ENCODE measurements around the gene RTN1.

The RTN1 gene

DNA sequence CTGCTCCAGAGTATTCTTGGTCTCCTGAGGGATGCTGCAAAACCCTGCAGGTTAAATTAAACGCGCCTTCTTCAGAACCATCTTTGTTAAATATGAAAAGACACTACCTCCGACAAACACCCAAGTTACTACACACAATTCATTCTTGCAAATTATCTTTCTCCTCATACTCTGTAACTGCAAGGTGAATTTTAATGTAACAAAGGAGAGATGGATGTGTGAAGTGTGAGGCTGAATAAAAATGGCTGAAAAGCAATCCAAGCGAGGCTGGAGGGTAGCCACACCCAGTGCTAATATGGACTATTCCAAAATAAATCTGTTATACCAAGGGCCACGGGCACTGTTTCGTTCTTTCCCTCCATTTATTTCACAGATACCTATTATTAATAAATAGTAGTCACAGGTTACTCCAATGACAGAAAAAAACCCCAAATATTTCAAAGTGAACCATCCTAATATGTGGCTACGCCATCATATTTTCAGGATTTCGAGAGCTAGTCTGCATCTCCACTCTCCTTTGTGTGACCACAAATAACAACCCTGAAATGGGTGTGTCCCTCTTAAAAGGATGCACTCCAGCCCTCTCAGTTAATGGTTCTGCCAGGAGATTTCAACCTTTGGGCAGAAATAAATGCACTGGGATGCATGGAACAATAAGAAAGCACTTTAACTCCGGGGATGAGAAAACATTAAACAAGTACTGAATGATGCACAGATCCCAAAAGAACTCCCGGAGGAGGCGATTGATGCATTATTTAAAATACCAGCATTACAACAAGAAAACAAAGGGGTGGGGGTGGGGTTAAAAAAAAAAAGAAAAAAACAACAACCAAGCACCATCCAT lies 240.9 kb downstream of the RTN1 start:
- no peak for DNase-seq (ENCODE audit: low spot score)

DNA sequence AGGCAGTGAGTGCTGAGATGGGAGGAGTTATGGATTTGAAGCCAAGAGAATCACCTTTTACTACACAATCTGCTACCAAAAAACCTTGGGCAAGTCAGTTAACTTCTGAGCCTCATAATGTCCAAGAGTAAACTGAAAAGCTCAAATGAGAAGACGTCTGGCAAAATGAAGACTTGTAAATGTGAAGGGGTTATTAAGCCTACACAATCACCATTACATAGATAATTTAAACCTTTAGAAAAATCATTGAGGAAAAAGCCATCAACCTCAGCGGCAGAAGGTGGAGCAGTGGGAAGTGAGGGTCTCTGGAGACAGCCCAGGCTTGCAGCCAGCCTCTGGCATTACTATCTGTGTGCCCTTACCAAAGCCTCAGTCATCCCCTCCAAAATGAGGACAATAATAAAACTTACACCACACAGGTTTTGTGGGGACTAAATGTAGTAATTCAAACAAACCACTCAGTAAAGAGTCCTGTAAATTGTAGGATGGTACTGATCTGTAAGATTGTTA lies 243.5 kb downstream of the RTN1 start:
- no peak for DNase-seq (ENCODE audit: low spot score)

DNA sequence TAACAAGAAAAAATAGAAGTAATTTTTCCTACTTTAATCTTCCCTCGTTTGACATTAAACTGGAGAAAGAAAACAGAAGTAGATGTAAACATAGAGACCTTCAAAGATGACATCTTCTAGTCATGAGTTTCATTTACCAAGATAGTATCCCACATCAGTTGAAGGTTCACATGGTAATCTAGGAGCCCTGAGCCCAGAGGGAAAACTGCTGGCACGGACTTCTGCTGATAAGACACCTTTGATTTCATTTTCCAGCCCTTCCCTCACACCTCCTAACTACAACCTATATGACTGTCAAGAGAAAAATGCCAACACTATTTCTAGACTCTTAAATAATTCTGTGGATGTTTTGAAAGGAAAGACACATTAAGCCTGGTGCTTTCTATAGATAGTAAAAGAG lies 247.9 kb downstream of the RTN1 start:
- DNase-seq (ENCODE audit: low spot score) = no peak

DNA sequence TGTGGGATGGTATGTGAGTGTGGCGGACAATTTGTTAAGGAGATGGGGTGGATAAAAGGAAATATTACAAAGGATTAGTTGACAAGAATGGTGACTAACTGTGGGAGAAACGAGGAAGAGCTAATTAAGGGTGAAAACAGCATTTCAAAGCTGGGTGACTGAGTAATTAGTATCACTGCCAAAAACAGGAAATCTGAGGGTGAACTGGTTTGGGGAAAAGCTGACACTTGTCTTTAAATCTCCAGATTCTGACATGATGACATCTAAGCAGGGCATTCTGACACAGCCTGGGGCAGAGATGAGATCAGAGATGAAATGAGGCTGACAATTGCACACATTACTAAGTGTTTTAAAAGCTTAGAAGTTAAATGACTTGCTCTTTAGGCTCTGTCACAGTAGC lies 251.5 kb downstream of the RTN1 start:
- no peak for DNase-seq (ENCODE audit: low spot score)

DNA sequence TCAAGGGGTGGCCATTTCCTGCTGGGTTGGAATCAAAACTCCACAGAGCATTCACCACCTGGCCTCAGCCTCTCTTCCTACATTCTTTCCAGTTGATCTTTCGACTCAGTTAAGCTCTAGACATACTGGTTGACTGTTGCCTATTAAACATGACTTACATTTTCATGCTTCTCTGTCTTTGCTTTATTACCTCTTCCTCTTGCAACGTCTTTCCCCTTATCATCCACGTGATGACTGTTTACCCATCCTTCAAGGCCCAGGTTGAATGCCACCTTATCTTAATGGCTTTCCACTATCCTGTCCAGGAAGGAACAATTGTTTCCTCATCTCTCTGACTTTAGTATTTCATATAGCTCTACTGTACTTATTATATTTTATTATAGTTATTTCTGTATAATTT lies 269.5 kb downstream of the RTN1 start:
- no peak for DNase-seq (ENCODE audit: low spot score)

- no peak for DNase-seq (ENCODE audit: low spot score)
Measured at GRCh38 chr14:59600211-59600945, 270.2 kb downstream of the RTN1 start.

DNA sequence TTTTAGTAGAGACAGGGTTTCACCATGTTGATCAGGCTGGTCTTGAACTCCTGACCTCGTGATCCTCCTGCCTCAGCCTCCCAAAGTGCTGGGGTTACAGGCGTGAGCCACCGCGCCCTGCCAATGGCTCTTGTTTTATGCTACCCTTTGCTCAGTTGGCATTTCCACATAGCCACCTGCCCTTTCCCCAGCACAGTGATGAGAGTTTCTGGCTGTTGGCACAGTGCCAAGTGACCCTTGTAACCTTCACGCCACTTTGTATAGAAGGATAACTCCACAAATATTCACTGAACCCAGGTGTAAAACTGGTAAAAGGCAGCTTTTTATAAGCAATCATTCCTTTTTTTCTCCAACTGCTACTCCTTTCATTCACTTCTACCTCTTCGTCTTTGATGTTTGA lies 275.5 kb downstream of the RTN1 start:
- DNase-seq (ENCODE audit: low spot score) = no peak

GRCh38 chr14:59591641-59592370 lies 278.8 kb downstream of the RTN1 start:
- DNase-seq (ENCODE audit: low spot score) = no peak

- DNase-seq (ENCODE audit: low spot score) = no peak
Measured at GRCh38 chr14:59588101-59588500, 282.5 kb downstream of the RTN1 start.

DNA sequence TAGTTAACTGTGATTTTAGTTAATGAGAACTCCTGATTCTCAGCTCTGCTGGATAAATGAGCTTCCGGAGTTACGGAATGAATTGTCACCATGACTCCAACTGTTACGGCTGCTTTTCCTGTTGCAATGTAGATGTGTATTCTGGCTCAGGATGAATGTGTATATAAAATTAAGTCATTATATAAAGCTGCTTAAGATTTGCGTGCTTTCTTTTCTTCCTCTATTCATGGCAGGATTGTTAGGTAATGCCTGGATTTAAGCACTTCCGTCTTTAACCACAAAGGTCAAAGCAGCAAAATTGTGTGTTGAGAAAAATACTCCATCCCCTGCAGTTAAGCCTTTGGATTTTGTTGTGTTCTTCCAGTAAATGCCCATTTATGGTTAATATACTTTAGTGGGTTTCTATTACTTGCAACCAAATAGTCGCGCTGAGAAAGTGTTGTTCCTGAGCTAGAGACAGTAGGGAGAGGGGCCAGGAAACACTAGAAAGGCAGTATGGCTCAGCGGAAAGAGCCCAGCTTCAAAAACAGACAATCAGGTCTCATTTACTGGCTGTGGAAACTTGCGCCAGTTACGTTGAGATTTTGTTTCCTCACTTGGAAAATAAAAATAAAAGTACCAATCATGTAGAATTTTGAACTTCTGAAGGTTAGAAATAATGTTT lies 284.6 kb downstream of the RTN1 start:
- DNase-seq (ENCODE audit: low spot score) = no peak

DNA sequence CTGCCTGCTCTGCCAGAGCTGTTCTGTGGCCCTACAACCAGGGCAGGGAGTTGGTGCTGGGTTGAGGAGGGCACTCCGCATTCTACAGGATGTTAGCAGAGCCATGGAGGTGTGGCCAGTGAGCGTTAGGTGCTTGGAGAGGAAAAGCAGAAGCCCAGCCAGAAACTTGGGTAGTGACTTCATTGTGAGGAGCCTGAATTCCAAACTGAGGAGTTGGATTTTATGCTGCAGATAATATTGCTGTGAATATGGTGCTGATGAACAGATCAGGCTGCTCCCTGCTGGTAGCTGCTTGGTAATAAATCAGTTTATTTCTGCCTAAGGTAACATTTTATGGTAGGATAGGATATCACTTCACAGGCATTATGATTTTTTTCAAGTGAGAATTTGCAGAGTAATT lies 286.8 kb downstream of the RTN1 start:
- peak; percentile 10 for DNase-seq (ENCODE audit: low spot score)

DNA sequence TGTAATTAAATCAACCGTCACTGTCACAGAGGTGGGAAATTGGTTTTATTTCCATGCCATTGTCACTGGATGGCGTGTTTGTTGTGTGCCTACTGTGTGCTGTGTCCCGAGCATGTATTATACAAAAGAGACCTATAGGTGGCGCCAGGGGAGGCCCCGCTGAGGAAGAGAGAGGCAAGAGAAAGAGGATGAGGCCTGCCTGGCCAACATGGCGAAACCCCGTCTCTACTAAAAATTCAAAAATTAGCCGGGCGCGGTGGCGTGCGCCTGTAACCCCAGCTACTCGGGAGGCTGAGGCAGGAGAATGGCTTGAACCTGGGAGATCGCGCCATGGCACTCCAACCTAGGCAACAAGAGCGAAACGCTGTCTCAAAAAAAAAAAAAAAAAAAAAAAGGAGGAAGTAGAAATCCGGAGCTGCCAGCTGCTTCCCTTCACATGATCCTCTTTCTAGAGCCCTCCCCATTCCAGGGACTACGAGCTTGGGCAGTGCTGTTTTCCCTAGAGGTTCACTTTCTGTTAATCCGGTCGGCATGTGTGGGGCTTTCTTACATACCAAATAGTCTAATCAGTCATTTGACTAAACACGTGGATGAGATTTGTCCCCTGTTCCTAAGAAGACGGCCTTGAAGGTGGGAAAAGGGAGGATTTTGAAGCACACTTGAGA lies 287.6 kb downstream of the RTN1 start:
- no peak for DNase-seq (ENCODE audit: low spot score)

DNA sequence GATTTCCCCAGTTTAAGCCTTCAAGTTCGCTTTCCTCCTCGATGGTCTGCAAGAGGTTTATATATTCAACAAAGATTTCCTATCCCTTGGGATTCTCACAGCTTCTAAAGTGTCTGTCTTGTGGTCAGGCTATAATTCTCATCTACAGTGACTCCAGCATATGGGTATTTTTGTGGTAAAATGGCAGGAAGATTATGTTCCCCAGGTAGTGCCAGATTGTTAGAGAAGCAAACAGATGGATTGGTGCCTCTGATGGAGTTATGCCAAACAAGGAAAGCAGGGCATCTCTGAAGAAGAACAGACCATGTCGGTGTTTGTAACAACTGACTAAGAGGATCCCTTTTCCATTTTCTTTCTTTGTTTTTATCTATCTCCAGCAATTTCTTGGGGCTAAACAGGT lies 288.4 kb downstream of the RTN1 start:
- no peak for DNase-seq (ENCODE audit: low spot score)

- no peak for DNase-seq (ENCODE audit: low spot score)
Measured at GRCh38 chr14:59580911-59581310, 289.7 kb downstream of the RTN1 start.

- peak; percentile 31 for DNase-seq (ENCODE audit: low spot score)
Measured at GRCh38 chr14:59576332-59577294, 294.0 kb downstream of the RTN1 start, which contains the start of gene CCDC175. Gene CCDC175, minus strand, starts transcription at chr14:59576812. Its CDS starts 37 bp downstream, at chr14:59576775.

GRCh38 chr14:59570122-59570521 lies 300.5 kb downstream of the RTN1 start:
- no peak for DNase-seq (ENCODE audit: low spot score)

DNA sequence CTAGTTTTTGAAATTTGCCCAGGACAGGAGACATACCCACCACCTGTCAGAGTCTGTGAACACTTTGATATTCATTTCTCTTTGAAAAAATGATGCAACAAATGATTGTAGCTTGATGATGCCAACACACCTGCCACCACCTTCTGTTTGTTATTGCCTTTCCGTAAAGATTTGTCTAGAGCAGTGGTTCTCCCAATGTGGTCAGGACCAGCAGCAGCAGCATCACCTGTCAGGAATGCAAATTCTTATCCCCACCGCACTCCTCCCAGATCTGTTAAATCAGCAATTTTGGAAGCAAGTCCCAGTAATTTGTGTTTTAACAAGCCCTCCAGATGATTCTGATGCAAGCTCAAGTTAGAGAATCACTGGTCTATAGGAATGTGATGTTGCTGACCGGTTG lies 303.9 kb downstream of the RTN1 start:
- DNase-seq (ENCODE audit: low spot score) = no peak

DNA sequence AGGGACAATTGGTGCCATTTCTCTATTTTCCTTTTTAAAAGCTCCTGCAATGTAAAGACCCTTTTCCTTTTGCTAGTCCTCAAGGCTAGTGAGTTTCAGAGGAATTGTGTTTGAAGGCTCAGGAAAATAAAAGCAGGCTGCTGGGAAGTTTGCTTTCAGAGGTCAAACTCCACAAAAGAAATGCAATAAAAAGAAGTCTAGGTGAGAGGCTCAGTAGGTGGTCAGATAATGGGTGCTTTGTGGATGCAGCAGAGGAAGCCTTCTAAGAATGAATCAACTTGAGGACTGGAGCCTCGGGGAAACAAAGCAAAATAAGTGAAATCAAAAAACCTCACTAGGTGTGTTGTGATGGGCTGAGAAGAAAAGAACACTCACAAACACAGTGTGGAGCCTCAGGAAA lies 304.3 kb downstream of the RTN1 start:
- no peak for DNase-seq (ENCODE audit: low spot score)

GRCh38 chr14:59565087-59565486 lies 305.5 kb downstream of the RTN1 start:
- no peak for DNase-seq (ENCODE audit: low spot score)

DNA sequence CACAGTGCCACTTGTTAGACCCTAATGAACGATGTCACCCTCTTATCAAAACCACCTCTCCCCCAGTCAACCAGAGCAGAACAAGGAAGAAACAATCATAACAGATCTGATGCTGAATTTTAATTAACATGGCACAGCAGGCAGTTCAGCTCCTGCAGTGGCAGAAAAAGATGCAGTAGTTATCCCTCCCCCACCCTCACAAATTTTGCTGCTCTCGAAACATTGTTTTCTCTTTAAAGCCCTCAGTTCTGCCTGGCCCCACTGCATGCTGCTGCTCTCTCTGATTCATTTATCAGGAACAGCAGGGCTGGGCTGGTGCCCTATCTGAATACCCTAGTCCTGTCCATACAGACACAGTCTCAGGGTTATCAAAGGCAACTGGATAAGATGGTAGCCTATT lies 306.2 kb downstream of the RTN1 start:
- DNase-seq (ENCODE audit: low spot score) = no peak
